Activated naive CD4-positive, alpha-beta T cell treated with anti-CD3 and anti-CD28 coated beads for 36 hours (primary cell): ENCODE data around the gene PRKD1. TPM values are rescaled to one million over a fixed set of nuclear protein-coding genes. Genes with fewer than 3 reads are reported as not detected.

ENCODE experiments used
- CTCF ChIA-PET: fragments of 350-600 bp; sonication (Branson Sonifier 250); formaldehyde crosslinking; loops from one replicate; lab custom pipeline; 2021; ENCODE audit warnings: antibody characterized with exemption; lab: Charles Lee
- DNase-seq: peaks from one replicate; pipeline ENCODE4 v3.0.0-alpha.2; 2020
- H3K27ac Mint-ChIP-seq: one replicate; pipeline ENCODE4 v1.8.0; 2021; ENCODE audit warnings: mild to moderate bottlenecking, mixed read lengths
- H3K27me3 Mint-ChIP-seq: one replicate; pipeline ENCODE4 v1.8.0; 2021; ENCODE audit warnings: low read depth, mixed read lengths
- H3K36me3 Mint-ChIP-seq: one replicate; pipeline ENCODE4 v1.8.0; 2021; ENCODE audit warnings: low read depth, mixed read lengths
- H3K4me1 Mint-ChIP-seq: one replicate; pipeline ENCODE4 v1.8.0; 2021; ENCODE audit warnings: low read depth, mixed read lengths
- H3K4me3 Mint-ChIP-seq: one replicate; pipeline ENCODE4 v1.8.0; 2021; ENCODE audit warnings: mild to moderate bottlenecking, moderate library complexity, mixed read lengths
- H3K9me3 Mint-ChIP-seq: one replicate; pipeline ENCODE4 v1.8.0; 2021; ENCODE audit warnings: mixed read lengths
- intact Hi-C: fragments of 100-400 bp; cut with micrococcal nuclease; formaldehyde crosslinking; loops from one replicate; pipeline ENCODE4 v1.15.1; 2023
- total RNA-seq, 2 experiments: library from RNA; stranded (reverse); gene quantifications; one replicate each; pipeline ENCODE4 v1.2.3, GENCODE V29; 2021

The PRKD1 gene
- not detected for total RNA-seq

- no peaks in the 10 kb centered on the region for H3K9me3 Mint-ChIP-seq
- H3K27me3 Mint-ChIP-seq, result peaks cover 39% of the 10 kb centered on the region
- CTCF ChIA-PET, result no interaction called here
- no peak within 1 kb of the TSS for H3K27ac Mint-ChIP-seq
- peak within 1 kb of the TSS; percentile 49 for H3K4me3 Mint-ChIP-seq
- H3K36me3 Mint-ChIP-seq, result no peaks in the 10 kb centered on the region
- intact Hi-C loops, result no loop called here
- H3K4me1 Mint-ChIP-seq, result peaks cover 7% of the 10 kb centered on the region
- no peak for DNase-seq
Observed at GRCh38 chr14:29927376-29928116, at the start of gene PRKD1. Gene PRKD1 (minus strand): TSS chr14:29927847.

GRCh38 chr14:29971101-29971500 is 43.5 kb upstream of the PRKD1 start:
- Mint-ChIP-seq H3K27me3 (no peaks in the 10 kb centered on the region), H3K4me1 (no peaks in the 10 kb centered on the region), H3K9me3 (peaks cover 3% of the 10 kb centered on the region), H3K36me3 (no peaks in the 10 kb centered on the region), H3K27ac (no peak overlapping the region), H3K4me3 (no peak overlapping the region)
- intact Hi-C loops, result no loop called here
- CTCF ChIA-PET, result no interaction called here
- DNase-seq, result no peak

- no peak overlapping the region for H3K4me3 Mint-ChIP-seq
- no peak for DNase-seq
- no peaks in the 10 kb centered on the region for H3K27me3 Mint-ChIP-seq
- no peak overlapping the region for H3K27ac Mint-ChIP-seq
- intact Hi-C loops, result no loop called here
- no peaks in the 10 kb centered on the region for H3K36me3 Mint-ChIP-seq
- H3K9me3 Mint-ChIP-seq, result peaks cover 9% of the 10 kb centered on the region
- no peaks in the 10 kb centered on the region for H3K4me1 Mint-ChIP-seq
- CTCF ChIA-PET, result no interaction called here
Observed at GRCh38 chr14:29955087-29955486, 27.4 kb upstream of the PRKD1 start.

- intact Hi-C loops, result no loop called here
Observed at GRCh38 chr14:29953501-29953900, 25.9 kb upstream of the PRKD1 start.

GRCh38 chr14:29944091-29944490 is 16.4 kb upstream of the PRKD1 start:
- Mint-ChIP-seq H3K36me3 (no peaks in the 10 kb centered on the region), H3K27ac (no peak overlapping the region), H3K4me1 (no peaks in the 10 kb centered on the region), H3K9me3 (peaks cover 15% of the 10 kb centered on the region), H3K27me3 (no peaks in the 10 kb centered on the region), H3K4me3 (no peak overlapping the region)
- DNase-seq, result no peak
- CTCF ChIA-PET, result no interaction called here
- intact Hi-C loops, result no loop called here

More at GRCh38 chr14:29953501-29953900, 25.9 kb upstream of the PRKD1 start:
- no peaks in the 10 kb centered on the region for H3K36me3 Mint-ChIP-seq
- H3K4me1 Mint-ChIP-seq, result no peaks in the 10 kb centered on the region
- no peak for DNase-seq
- CTCF ChIA-PET, result no interaction called here
- no peak overlapping the region for H3K27ac Mint-ChIP-seq
- H3K9me3 Mint-ChIP-seq, result peaks cover 9% of the 10 kb centered on the region
- no peaks in the 10 kb centered on the region for H3K27me3 Mint-ChIP-seq
- no peak overlapping the region for H3K4me3 Mint-ChIP-seq

GRCh38 chr14:29941401-29941800 is 13.8 kb upstream of the PRKD1 start:
- CTCF ChIA-PET, result no interaction called here
- intact Hi-C loops, result no loop called here
- no peak overlapping the region for H3K27ac Mint-ChIP-seq
- H3K27me3 Mint-ChIP-seq, result no peaks in the 10 kb centered on the region
- no peak for DNase-seq
- H3K36me3 Mint-ChIP-seq, result no peaks in the 10 kb centered on the region
- H3K4me1 Mint-ChIP-seq, result no peaks in the 10 kb centered on the region
- H3K4me3 Mint-ChIP-seq, result no peak overlapping the region
- peaks cover 8% of the 10 kb centered on the region for H3K9me3 Mint-ChIP-seq

GRCh38 chr14:29940482-29940881 is 12.8 kb upstream of the PRKD1 start:
- CTCF ChIA-PET, result no interaction called here

GRCh38 chr14:29937116-29937515 is 9.5 kb upstream of the PRKD1 start:
- H3K36me3 Mint-ChIP-seq, result no peaks in the 10 kb centered on the region
- H3K4me1 Mint-ChIP-seq, result no peaks in the 10 kb centered on the region
- CTCF ChIA-PET, result no interaction called here
- DNase-seq, result no peak
- peaks cover 1% of the 10 kb centered on the region for H3K9me3 Mint-ChIP-seq
- H3K4me3 Mint-ChIP-seq, result no peak overlapping the region
- no peak overlapping the region for H3K27ac Mint-ChIP-seq
- intact Hi-C loops, result no loop called here
- H3K27me3 Mint-ChIP-seq, result no peaks in the 10 kb centered on the region

More at GRCh38 chr14:29940482-29940881, 12.8 kb upstream of the PRKD1 start:
- H3K4me1 Mint-ChIP-seq, result no peaks in the 10 kb centered on the region
- no peak overlapping the region for H3K4me3 Mint-ChIP-seq
- H3K9me3 Mint-ChIP-seq, result peaks cover 6% of the 10 kb centered on the region
- no peak overlapping the region for H3K27ac Mint-ChIP-seq
- intact Hi-C loops, result no loop called here
- H3K27me3 Mint-ChIP-seq, result no peaks in the 10 kb centered on the region
- DNase-seq, result no peak
- H3K36me3 Mint-ChIP-seq, result no peaks in the 10 kb centered on the region

GRCh38 chr14:29930283-29930682 is 2.6 kb upstream of the PRKD1 start:
- CTCF ChIA-PET, result no interaction called here
- peaks cover 29% of the 10 kb centered on the region for H3K27me3 Mint-ChIP-seq
- no peak overlapping the region for H3K4me3 Mint-ChIP-seq
- no peak overlapping the region for H3K27ac Mint-ChIP-seq
- H3K4me1 Mint-ChIP-seq, result peaks cover 7% of the 10 kb centered on the region
- DNase-seq, result no peak
- no peaks in the 10 kb centered on the region for H3K9me3 Mint-ChIP-seq
- intact Hi-C loops, result no loop called here
- no peaks in the 10 kb centered on the region for H3K36me3 Mint-ChIP-seq

GRCh38 chr14:29928117-29928640 is 532 bp upstream of the PRKD1 start:
- Mint-ChIP-seq H3K4me1 (peaks cover 7% of the 10 kb centered on the region), H3K27me3 (peaks cover 39% of the 10 kb centered on the region)
- CTCF ChIA-PET, result no interaction called here

GRCh38 chr14:29926701-29927375 is 809 bp downstream of the PRKD1 start:
- Mint-ChIP-seq H3K4me1 (peaks cover 7% of the 10 kb centered on the region), H3K36me3 (no peaks in the 10 kb centered on the region), H3K9me3 (no peaks in the 10 kb centered on the region), H3K27ac (no peak overlapping the region), H3K4me3 (peak overlapping the region; percentile 49), H3K27me3 (peaks cover 39% of the 10 kb centered on the region)
- intact Hi-C loops, result no loop called here
- CTCF ChIA-PET, result no interaction called here
- no peak for DNase-seq

More at GRCh38 chr14:29928117-29928640, 532 bp upstream of the PRKD1 start:
- no peak for DNase-seq
- H3K27ac Mint-ChIP-seq, result no peak overlapping the region
- intact Hi-C loops, result no loop called here
- no peaks in the 10 kb centered on the region for H3K9me3 Mint-ChIP-seq
- no peak overlapping the region for H3K4me3 Mint-ChIP-seq
- no peaks in the 10 kb centered on the region for H3K36me3 Mint-ChIP-seq

GRCh38 chr14:29926228-29926627 is 1.4 kb downstream of the PRKD1 start:
- Mint-ChIP-seq H3K27me3 (peaks cover 39% of the 10 kb centered on the region), H3K9me3 (no peaks in the 10 kb centered on the region), H3K27ac (no peak overlapping the region), H3K4me3 (peak overlapping the region; percentile 19), H3K4me1 (peaks cover 7% of the 10 kb centered on the region), H3K36me3 (no peaks in the 10 kb centered on the region)
- CTCF ChIA-PET, result no interaction called here
- DNase-seq, result no peak
- intact Hi-C loops, result no loop called here

- H3K27ac Mint-ChIP-seq, result no peak overlapping the region
- no peaks in the 10 kb centered on the region for H3K36me3 Mint-ChIP-seq
- intact Hi-C loops, result no loop called here
- H3K27me3 Mint-ChIP-seq, result peaks cover 39% of the 10 kb centered on the region
- H3K9me3 Mint-ChIP-seq, result no peaks in the 10 kb centered on the region
- no peak overlapping the region for H3K4me3 Mint-ChIP-seq
- peaks cover 7% of the 10 kb centered on the region for H3K4me1 Mint-ChIP-seq
- no peak for DNase-seq
- CTCF ChIA-PET, result no interaction called here
Observed at GRCh38 chr14:29925736-29926135, 1.9 kb downstream of the PRKD1 start.
